ENCODE results near the gene DOK7.
"Not testable (repeated sequence)": the region's sequence is repeated elsewhere in the genome, so short reads cannot be mapped to it uniquely, and the experiment has no call there.

- not testable (repeated sequence) for TF ChIP-seq CTCF (IDR thresholded peaks at IDR 0.05); ZFX (IDR thresholded peaks at IDR 0.05; ENCODE audit: borderline replicate concordance)
Observed at GRCh38 chr4:3535812-3536211, 72.7 kb downstream of the DOK7 start.

Measured in 22Rv1 (cell line).